ENCODE measurements around the gene TRIM22.
A peak's percentile ranks its signal among the peaks of the same experiment; 100 is the strongest.

DNA sequence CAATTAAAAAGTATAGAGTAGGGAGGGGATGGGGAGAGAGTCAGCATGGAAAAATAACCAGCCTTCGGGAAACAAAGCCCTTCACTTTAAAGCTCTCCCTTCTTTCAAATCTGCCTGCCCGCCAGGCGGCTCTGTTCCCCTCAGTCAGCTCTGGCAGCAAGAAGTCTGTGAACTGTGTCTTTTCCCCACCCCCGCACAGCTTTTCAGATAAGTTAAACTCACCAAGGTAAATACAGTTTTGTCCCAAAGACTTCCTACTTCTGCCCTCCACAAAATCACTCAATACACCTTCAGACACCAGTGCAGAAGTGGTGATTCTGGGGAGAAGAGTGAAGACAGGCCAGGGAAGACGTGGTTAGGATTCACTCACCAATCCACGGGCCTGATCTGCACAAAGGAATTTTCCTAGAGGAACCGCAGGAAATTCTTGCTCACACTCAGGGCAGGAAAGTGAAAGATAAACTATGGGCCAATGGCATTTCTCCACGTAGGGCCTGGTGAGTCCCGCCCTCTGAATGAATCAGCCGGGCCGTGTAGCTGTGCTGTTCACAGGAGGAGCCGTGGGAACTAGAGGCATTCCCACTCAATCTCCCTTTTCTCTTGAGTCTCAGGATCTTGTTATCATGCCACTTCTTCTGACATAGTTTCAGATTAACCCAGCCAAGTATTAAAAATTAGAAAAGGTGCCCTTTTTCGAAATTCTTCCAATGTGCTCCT lies 4.8 kb upstream of the TRIM22 start, which contains the start of gene TRIM5:
- TF ChIP-seq EP300 (IDR thresholded peaks at IDR 0.05) (no peak), POLR2A (IDR thresholded peaks at IDR 0.05) (peak; percentile 65)
- TF ChIP-seq, protein P1, sequence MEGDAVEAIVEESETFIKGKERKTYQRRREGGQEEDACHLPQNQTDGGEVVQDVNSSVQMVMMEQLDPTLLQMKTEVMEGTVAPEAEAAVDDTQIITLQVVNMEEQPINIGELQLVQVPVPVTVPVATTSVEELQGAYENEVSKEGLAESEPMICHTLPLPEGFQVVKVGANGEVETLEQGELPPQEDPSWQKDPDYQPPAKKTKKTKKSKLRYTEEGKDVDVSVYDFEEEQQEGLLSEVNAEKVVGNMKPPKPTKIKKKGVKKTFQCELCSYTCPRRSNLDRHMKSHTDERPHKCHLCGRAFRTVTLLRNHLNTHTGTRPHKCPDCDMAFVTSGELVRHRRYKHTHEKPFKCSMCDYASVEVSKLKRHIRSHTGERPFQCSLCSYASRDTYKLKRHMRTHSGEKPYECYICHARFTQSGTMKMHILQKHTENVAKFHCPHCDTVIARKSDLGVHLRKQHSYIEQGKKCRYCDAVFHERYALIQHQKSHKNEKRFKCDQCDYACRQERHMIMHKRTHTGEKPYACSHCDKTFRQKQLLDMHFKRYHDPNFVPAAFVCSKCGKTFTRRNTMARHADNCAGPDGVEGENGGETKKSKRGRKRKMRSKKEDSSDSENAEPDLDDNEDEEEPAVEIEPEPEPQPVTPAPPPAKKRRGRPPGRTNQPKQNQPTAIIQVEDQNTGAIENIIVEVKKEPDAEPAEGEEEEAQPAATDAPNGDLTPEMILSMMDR (IDR thresholded peaks at IDR 0.05), result peak; percentile 69 to 79 (median 74)

Measured in ovary (tissue), 3 donors.